Caco-2 (cell line): ENCODE measurements around the gene ENAH. TPM values are rescaled to one million over a fixed set of nuclear protein-coding genes. Genes with fewer than 3 reads are reported as not detected.

Experiments used
- BruUV-seq: library from RNA; stranded (reverse); fragments of 400-500 nt; replicated peaks from 2 replicates; lab custom pipeline; 2021; lab: Mats Ljungman, UMichigan
- CTCF ChIA-PET: fragments of 300-600 bp; sonication (Branson Sonifier 250); formaldehyde crosslinking; loops from one replicate; lab custom pipeline; 2022; ENCODE audit warnings: antibody characterized with exemption; lab: Charles Lee
- POLR2A ChIA-PET: fragments of 300-600 bp; sonication (Branson Sonifier 250); formaldehyde crosslinking; loops from one replicate; lab custom pipeline; 2022; ENCODE audit warnings: antibody characterized with exemption; lab: Charles Lee
- DNase-seq, 2 experiments: peaks; one replicate each; pipeline versions ENCODE4 v3.0.0 to v3.0.0-alpha.2; 2020 to 2022
- H3K27me3 ChIP-seq: replicated peaks from 2 replicates; pipeline ENCODE4 v1.6.0; 2011; ENCODE audit warnings: low read length; ENCODE audit not compliant: control insufficient read depth, insufficient read depth
- H3K36me3 ChIP-seq: 2 replicates; pipeline ENCODE4 v1.5.1; 2011; ENCODE audit warnings: low read length; ENCODE audit not compliant: control insufficient read depth, insufficient read depth
- H3K4me1 ChIP-seq: fragments of 250-450 bp; sonication (Bioruptor Pico); 2 replicates; pipeline ENCODE4 v1.5.1; 2020; ENCODE audit warnings: mild to moderate bottlenecking
- H3K4me3 ChIP-seq: 2 replicates; pipeline ENCODE4 v1.5.1; 2011; ENCODE audit warnings: low read depth, mild to moderate bottlenecking, control low read depth, low read length
- H3K9me3 ChIP-seq: fragments of 250-450 bp; sonication (Bioruptor Pico); 2 replicates; pipeline ENCODE4 v1.5.1; 2020; ENCODE audit warnings: mild to moderate bottlenecking, moderate library complexity
- H3K27ac Mint-ChIP-seq: one replicate; pipeline ENCODE4 v1.8.0; 2022; ENCODE audit warnings: mixed read lengths; ENCODE audit not compliant: unreplicated experiment
- H3K27me3 Mint-ChIP-seq: one replicate; pipeline ENCODE4 v1.8.0; 2022; ENCODE audit warnings: mixed read lengths; ENCODE audit not compliant: insufficient read depth, unreplicated experiment
- H3K36me3 Mint-ChIP-seq: one replicate; pipeline ENCODE4 v1.8.0; 2022; ENCODE audit warnings: mild to moderate bottlenecking, mixed read lengths; ENCODE audit not compliant: insufficient read depth, unreplicated experiment
- H3K4me1 Mint-ChIP-seq: one replicate; pipeline ENCODE4 v1.8.0; 2022; ENCODE audit warnings: low read depth, mixed read lengths; ENCODE audit not compliant: unreplicated experiment
- H3K4me3 Mint-ChIP-seq: one replicate; pipeline ENCODE4 v1.8.0; 2022; ENCODE audit warnings: mild to moderate bottlenecking, moderate library complexity, mixed read lengths; ENCODE audit not compliant: unreplicated experiment
- H3K9me3 Mint-ChIP-seq: one replicate; pipeline ENCODE4 v1.8.0; 2022; ENCODE audit warnings: mixed read lengths; ENCODE audit not compliant: unreplicated experiment
- intact Hi-C: fragments of 100-400 bp; cut with micrococcal nuclease; formaldehyde crosslinking; loops from one replicate; pipeline ENCODE4 v1.10.0; 2022; ENCODE audit not compliant: unreplicated experiment
- total RNA-seq: library from RNA; stranded (reverse); gene quantifications from 2 replicates; pipeline ENCODE4 v1.2.3, GENCODE V29; 2022
- TF ChIP-seq, protein P1 (sequence below), 2 experiments: fragments of 200-600 bp in 1 of 2; IDR thresholded peaks; 1 replicate in 1 of 2; 2 replicates in 1 of 2; pipeline versions ENCODE4 v1.5.1 to v1.8.0; 2011 to 2022; ENCODE audit warnings: antibody characterized with exemption in 1 of 2, control low read depth in 1 of 2, inconsistent platforms in 1 of 2, low read depth in 1 of 2, low read length in 1 of 2, mild to moderate bottlenecking in 1 of 2, moderate library complexity in 1 of 2; ENCODE audit not compliant: insufficient read depth in 1 of 2, severe bottlenecking in 1 of 2, unreplicated experiment in 1 of 2

The ENAH gene
- total RNA-seq, 1 experiment from 2014 or later: 78.0 TPM

DNA sequence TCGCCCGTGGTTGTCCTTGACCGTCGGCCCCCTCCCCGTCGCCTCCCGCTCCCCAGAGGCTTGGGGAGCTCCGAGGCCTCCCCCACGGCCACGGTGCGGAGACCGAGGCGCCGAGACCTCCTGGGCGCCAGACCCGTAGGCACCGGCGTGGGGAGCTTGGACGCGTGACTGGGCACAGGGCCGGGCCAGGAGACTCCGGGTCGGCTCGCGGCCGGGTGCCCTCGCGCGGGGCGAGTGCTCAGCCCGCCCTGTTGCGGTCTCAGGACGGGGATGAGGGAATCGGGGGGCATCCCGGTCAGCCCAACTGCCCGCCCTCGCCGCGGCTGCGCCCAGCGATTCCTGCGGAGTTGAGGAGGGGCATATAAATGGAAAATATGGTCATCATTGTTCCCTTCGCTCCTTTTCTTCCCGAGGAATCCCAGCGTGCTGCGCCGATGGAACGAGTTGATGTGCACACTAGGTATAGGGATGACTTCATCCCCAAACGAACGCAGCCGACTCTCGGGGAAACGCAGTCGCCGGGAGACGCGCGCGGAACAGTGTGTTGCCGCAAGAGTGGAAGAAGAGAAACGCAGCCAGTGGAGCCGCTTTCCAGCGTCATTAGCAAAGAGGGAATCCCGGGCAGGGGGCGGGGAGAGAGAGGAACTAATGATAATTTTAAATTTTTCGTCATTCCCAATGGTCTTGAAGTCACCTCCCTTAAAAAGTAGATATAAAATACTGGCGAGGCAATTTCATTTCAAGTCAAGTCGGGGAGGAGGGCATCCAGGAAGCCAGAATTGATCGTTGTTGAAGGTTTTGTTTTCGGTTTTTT, 747 bp upstream of the ENAH start:
- Mint-ChIP-seq H3K27me3 (no peaks in the 10 kb centered on the region), H3K4me1 (peaks cover 24% of the 10 kb centered on the region), H3K27ac (peak overlapping the region; percentile 74), H3K4me3 (peak overlapping the region; percentile 99), H3K36me3 (peaks cover 8% of the 10 kb centered on the region), H3K9me3 (no peaks in the 10 kb centered on the region)
- TF ChIP-seq, protein P1, sequence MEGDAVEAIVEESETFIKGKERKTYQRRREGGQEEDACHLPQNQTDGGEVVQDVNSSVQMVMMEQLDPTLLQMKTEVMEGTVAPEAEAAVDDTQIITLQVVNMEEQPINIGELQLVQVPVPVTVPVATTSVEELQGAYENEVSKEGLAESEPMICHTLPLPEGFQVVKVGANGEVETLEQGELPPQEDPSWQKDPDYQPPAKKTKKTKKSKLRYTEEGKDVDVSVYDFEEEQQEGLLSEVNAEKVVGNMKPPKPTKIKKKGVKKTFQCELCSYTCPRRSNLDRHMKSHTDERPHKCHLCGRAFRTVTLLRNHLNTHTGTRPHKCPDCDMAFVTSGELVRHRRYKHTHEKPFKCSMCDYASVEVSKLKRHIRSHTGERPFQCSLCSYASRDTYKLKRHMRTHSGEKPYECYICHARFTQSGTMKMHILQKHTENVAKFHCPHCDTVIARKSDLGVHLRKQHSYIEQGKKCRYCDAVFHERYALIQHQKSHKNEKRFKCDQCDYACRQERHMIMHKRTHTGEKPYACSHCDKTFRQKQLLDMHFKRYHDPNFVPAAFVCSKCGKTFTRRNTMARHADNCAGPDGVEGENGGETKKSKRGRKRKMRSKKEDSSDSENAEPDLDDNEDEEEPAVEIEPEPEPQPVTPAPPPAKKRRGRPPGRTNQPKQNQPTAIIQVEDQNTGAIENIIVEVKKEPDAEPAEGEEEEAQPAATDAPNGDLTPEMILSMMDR (IDR thresholded peaks at IDR 0.05; ENCODE audit: insufficient read depth in 1 of 2, low read depth in 1 of 2, low read length in 1 of 2, severe bottlenecking in 1 of 2, unreplicated experiment in 1 of 2): no peak
- intact Hi-C loops: loop anchor here (1.0 to 10.0 kb wide), 6 partner anchors 51 to 321 kb away; no protein-coding TSS in a partner anchor
- ChIA-PET POLR2A (interaction anchor here (1.2 kb wide), 1 partner anchor 119 kb away, joined by 4 read pairs; no protein-coding TSS in a partner anchor), CTCF (interaction anchor here (1.2 to 2.0 kb wide), 2 partner anchors 115 to 118 kb away, joined by 3 to 11 read pairs; no protein-coding TSS in a partner anchor)
- Histone ChIP-seq H3K9me3 (no peaks in the 10 kb centered on the region), H3K4me3 (peak overlapping the region; percentile 94), H3K4me1 (peaks cover 13% of the 10 kb centered on the region; the same call in 1 of the 2 replicates), H3K36me3 (no peaks in the 10 kb centered on the region), H3K27me3 (no peaks in the 10 kb centered on the region)
- peak; percentile 56 to 65 for DNase-seq
- BruUV-seq: no TSS peak

DNA sequence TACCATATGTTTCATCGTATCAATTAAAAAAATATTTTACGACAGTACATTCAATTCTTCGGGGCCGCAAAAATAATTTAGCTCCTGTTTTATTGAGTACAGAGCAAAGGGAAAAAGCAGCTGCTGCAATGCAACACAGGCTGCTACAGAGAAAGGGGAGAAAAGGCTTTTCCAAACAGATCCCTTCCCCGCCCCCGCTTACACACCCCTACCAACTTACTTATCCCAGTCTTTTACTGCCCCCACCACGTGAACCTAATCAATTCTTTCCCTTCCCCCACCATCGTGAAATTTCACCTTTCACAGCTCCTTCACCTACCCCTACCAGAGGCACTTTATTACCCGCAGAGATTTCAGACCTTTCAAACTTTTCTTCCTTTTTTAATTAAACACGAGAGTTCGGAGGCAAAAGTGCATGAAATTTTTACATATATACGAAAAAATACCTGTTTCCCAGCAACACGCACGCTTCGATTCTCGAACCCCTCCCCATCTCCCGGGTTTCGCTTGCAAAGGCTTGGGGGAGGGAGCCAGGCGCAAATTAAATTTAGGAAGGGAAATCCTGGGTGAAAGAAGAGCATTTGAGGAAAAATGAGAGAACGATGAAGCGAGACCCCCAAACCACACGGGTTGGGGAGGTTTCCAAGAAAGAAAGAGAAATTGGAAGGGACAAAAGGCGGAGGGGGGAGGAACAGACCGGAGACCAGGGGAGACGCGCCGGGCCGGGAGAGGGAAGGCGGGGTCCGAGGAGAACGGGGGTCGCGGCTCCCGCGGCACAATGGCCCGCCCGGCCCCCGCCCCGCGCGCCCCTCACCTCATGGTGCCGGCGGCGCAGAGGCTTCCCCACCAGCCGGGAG, 823 bp downstream of the ENAH start:
- TF ChIP-seq, protein P1 (IDR thresholded peaks at IDR 0.05; ENCODE audit: insufficient read depth in 1 of 2, low read depth in 1 of 2, low read length in 1 of 2, severe bottlenecking in 1 of 2, unreplicated experiment in 1 of 2): peak in 1 of 2 experiments; percentile 5
- Histone ChIP-seq H3K9me3 (no peaks in the 10 kb centered on the region), H3K36me3 (no peaks in the 10 kb centered on the region), H3K4me3 (peak overlapping the region; percentile 94), H3K27me3 (no peaks in the 10 kb centered on the region), H3K4me1 (peaks cover 13% of the 10 kb centered on the region)
- intact Hi-C loops: loop anchor here (2.0 to 10.0 kb wide), 5 partner anchors 50 to 323 kb away; no protein-coding TSS in a partner anchor
- ChIA-PET CTCF (interaction anchor here (0.6 to 2.0 kb wide), 4 partner anchors 117 to 171 kb away, joined by 3 to 11 read pairs (median 3); partner anchors contain the start of gene EPHX1), POLR2A (interaction anchor here (0.6 to 1.8 kb wide), 3 partner anchors 120 to 135 kb away, joined by 3 to 5 read pairs (median 4); partner anchors contain the start of gene SRP9)
- H3K36me3 Mint-ChIP-seq: peaks cover 8% of the 10 kb centered on the region
- H3K4me3 Mint-ChIP-seq: peak overlapping the region; percentile 99
- H3K27ac Mint-ChIP-seq: peak overlapping the region; percentile 96
- H3K27me3 Mint-ChIP-seq: no peaks in the 10 kb centered on the region
- TSS peak; percentile 50 for BruUV-seq
- no peaks in the 10 kb centered on the region for H3K9me3 Mint-ChIP-seq
- H3K4me1 Mint-ChIP-seq: peaks cover 24% of the 10 kb centered on the region
- peak; percentile 54 to 57 for DNase-seq
